GM18520 (cell line): Measurements from ENCODE around the gene CDKL4.
"Not testable (repeated sequence)": the region's sequence is repeated elsewhere in the genome, so short reads cannot be mapped to it uniquely, and the experiment has no call there.

Experiments used
- ATAC-seq: cut with Tn5 transposase; IDR thresholded peaks from one replicate; pipeline ENCODE4 v1.9.1; 2021; ENCODE audit not compliant: unreplicated experiment

CDKL4 gene

GRCh38 chr2:39179974-39180960 lies 63.5 kb downstream of the CDKL4 start:
- ATAC-seq, result no peak

GRCh38 chr2:39178756-39179155 lies 65.0 kb downstream of the CDKL4 start:
- ATAC-seq, result no peak

- no peak for ATAC-seq
Measured at GRCh38 chr2:39176997-39177396, 66.8 kb downstream of the CDKL4 start.

GRCh38 chr2:39175026-39175812 lies 68.6 kb downstream of the CDKL4 start:
- ATAC-seq, result no peak

- ATAC-seq, result no peak
Measured at GRCh38 chr2:39174022-39174421, 69.7 kb downstream of the CDKL4 start.

- not testable (repeated sequence) for ATAC-seq
Measured at GRCh38 chr2:39172047-39172706, 71.6 kb downstream of the CDKL4 start.

GRCh38 chr2:39171621-39172020 lies 72.1 kb downstream of the CDKL4 start:
- no peak for ATAC-seq

- ATAC-seq, result no peak
Measured at GRCh38 chr2:39164089-39164488, 79.7 kb downstream of the CDKL4 start.

GRCh38 chr2:39160982-39161381 lies 82.8 kb downstream of the CDKL4 start:
- no peak for ATAC-seq

- no peak for ATAC-seq
Measured at GRCh38 chr2:39159283-39159682, 84.5 kb downstream of the CDKL4 start.

GRCh38 chr2:39158351-39158750 lies 85.4 kb downstream of the CDKL4 start:
- no peak for ATAC-seq

- no peak for ATAC-seq
Measured at GRCh38 chr2:39156846-39157245, 86.9 kb downstream of the CDKL4 start.

GRCh38 chr2:39156107-39156506 lies 87.7 kb downstream of the CDKL4 start:
- no peak for ATAC-seq

GRCh38 chr2:39155573-39155972 lies 88.2 kb downstream of the CDKL4 start:
- not testable (repeated sequence) for ATAC-seq

GRCh38 chr2:39154944-39155343 lies 88.8 kb downstream of the CDKL4 start:
- ATAC-seq, result no peak

- no peak for ATAC-seq
Measured at GRCh38 chr2:39153312-39153711, 90.5 kb downstream of the CDKL4 start.

GRCh38 chr2:39152504-39152903 lies 91.3 kb downstream of the CDKL4 start:
- ATAC-seq, result no peak

GRCh38 chr2:39150890-39151497 lies 92.8 kb downstream of the CDKL4 start:
- ATAC-seq, result no peak

- ATAC-seq, result no peak
Measured at GRCh38 chr2:39150102-39150562, 93.6 kb downstream of the CDKL4 start.

- ATAC-seq, result no peak
Measured at GRCh38 chr2:39146630-39147029, 97.1 kb downstream of the CDKL4 start.

GRCh38 chr2:39145906-39146421 lies 97.8 kb downstream of the CDKL4 start:
- no peak for ATAC-seq
